HG02981 (cell line): ENCODE results near the gene PDE1C.

ENCODE experiments used
- ATAC-seq: cut with Tn5 transposase; IDR thresholded peaks from one replicate; pipeline ENCODE4 v1.9.1; 2021; ENCODE audit warnings: mild to moderate bottlenecking, moderate library complexity; ENCODE audit not compliant: unreplicated experiment

PDE1C gene

GRCh38 chr7:31906479-31907171, 163.6 kb downstream of the PDE1C start:
- ATAC-seq: no peak

- no peak for ATAC-seq
These were observed 166.2 kb downstream of the PDE1C start for GRCh38 chr7:31903962-31904361.

- no peak for ATAC-seq
These were observed 170.8 kb downstream of the PDE1C start for GRCh38 chr7:31899356-31899927.

- no peak for ATAC-seq
These were observed 173.3 kb downstream of the PDE1C start for GRCh38 chr7:31896925-31897324.

DNA sequence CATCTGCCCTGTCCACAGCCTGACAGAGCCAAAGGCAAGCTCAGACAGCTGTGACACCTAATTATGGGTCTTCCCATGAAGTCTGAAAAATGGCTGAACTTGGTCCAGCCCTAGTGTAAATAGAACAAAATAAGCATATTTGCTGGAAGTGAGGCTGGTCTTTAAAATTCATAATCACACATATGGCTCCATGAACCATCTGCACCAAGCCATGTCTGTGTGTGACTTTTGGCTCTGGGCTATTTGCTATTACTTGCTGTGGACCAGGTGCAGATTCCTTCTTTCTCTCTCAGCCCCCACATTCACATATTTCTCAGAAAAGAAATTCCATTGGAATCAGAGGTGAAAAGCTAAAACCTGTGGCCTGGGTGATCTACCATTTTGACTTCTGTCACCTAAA, 175.9 kb downstream of the PDE1C start:
- ATAC-seq: no peak

DNA sequence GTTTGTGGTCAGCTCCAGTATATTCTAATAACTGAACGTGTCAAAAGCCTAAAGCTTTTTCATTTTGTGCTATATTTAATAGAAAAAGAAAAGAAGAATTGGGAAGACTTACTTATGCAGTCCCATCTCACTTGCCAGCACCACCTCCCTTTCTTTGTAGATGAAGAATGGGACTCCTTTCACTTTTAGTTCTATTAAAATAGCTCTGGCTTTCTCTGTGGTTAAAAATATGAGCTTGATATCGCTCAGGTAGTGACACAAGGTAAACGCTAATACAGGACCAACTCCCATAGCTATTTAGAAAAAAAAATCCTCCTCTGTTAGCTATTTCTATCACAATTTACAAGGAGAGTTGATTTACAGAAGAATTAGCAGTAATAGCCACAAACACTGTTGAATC, 176.8 kb downstream of the PDE1C start:
- no peak for ATAC-seq

GRCh38 chr7:31892099-31892829, 177.9 kb downstream of the PDE1C start:
- ATAC-seq: peak; percentile 93

GRCh38 chr7:31890766-31891165, 179.4 kb downstream of the PDE1C start:
- no peak for ATAC-seq

DNA sequence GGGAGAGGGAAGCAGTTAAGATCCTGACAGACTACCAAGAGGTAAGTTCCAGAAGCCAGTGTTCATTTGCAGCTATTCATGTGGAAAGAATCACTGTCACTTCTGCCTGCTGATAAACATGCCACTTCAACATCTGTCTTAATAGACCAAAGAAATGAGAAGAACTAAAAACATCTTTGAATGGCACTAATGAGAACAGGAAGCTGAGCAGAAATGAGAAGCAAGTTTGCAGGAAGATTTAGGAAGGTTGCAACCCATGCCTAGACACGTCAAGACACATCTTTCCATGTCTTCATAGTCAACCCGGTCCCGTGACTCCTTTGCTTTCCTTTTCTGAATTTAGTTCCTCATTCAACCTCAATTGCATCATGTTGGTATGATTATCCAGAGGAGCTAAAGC, 180.0 kb downstream of the PDE1C start:
- no peak for ATAC-seq

DNA sequence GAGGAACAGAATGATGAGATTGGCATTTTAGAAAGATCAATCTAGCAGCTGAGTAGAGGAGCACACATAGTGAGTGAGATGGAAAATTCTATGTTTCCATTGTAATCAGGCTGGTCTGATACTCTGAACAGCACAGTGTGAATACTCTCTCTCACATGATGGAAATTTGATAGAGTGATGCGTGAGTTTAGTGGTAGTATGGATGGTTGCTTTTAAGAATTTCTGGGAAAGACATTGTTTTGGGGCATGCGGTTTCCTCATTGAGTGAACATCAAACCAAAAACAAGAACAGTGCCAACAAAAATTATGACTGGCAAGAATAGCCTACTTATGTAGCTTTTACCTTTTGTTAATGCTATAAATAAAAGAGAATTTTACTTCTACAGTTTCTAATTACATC, 183.2 kb downstream of the PDE1C start:
- ATAC-seq: no peak

DNA sequence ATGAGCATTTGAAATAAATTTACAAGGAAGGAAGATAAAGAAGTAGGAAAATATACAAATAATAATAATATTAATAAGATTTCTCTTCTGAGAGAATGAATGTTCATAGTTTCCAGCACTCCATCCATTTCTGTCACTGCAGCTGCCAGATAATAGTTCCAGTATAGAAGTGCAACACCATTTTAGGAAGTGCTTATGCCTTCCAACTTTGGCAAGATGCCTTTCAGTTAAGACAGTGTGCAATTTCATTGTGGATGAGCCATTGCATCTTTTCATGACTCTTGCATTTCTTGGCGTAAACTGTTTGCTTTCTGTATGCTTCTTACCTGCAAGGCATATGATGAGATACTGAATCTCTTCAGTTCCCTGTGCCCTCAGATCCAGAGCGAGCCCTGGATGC, 185.0 kb downstream of the PDE1C start:
- ATAC-seq: no peak

DNA sequence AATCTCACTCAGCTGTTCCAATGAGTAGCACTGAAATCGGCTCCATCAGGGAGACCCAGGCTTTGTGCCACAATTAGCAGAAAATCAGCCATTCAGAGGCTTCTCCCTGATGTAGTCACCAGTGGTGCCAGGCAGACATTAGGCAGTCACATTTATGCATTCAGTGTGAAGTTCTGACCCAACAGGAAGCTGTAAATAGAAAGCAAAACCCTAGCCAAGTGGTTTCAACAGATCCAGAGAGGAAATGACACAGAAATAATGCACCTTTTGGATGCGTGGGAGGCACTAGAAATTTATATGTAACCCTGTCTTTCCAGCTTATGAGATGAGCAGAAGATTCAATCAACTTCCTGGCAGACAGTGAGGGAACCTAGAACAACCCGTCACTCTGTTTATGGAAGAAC, 186.4 kb downstream of the PDE1C start:
- ATAC-seq: peak; percentile 97

DNA sequence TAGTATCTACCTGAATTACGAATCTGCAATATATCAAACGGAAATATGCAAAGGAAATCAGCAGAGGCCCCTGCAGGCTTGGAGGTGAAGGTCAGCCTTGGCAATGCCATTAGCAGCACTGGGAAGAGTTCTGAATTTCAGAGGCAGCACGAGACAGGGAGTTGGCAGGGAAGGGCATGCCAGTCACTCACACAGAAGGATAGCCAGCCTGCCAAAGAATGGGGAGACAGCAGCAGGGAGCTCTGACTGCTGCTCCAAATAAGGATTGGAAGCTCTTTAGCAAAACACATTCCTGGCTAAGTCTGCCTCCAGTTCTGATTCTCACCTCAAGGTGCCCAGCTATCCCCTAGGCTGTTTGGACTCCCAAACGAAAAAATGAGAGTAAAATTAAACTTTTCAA, 188.0 kb downstream of the PDE1C start:
- no peak for ATAC-seq

DNA sequence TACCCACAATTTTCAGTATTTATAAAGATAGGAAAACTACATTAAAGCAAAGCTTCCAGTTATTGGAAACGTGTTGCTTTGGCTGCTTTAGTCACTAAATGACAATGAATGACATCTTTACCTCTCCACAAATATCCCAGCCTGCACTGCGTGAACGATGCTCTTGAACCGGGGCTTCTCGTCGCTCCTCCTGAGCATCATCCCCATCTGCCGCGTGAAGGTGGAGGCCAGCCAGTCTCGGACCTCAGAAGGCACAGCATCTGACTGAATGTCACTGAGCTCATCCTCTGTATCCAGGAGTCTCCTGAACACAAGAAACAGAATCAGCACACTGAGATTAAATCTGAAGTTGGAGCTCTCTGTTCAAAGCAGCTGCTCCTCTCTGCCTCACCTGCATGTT, 191.3 kb downstream of the PDE1C start:
- no peak for ATAC-seq

DNA sequence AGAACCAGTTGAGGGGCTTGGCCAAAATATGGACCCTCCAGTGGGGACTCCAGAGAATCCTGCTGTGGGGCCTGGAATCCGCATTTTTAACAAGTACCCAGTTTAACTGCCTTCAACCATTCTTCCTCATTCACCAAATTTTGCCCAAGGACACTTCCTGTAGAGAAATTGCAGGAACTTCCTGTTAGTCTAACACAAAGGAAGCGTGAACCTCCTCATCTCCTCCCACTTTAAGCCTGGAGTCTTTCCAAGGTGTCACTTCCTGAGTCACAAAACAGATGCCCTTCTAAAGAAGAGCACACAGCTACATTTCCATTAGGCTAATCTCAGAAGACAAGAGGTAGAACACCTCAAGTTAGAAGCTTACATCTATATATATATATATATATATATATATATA, 194.8 kb downstream of the PDE1C start:
- no peak for ATAC-seq

DNA sequence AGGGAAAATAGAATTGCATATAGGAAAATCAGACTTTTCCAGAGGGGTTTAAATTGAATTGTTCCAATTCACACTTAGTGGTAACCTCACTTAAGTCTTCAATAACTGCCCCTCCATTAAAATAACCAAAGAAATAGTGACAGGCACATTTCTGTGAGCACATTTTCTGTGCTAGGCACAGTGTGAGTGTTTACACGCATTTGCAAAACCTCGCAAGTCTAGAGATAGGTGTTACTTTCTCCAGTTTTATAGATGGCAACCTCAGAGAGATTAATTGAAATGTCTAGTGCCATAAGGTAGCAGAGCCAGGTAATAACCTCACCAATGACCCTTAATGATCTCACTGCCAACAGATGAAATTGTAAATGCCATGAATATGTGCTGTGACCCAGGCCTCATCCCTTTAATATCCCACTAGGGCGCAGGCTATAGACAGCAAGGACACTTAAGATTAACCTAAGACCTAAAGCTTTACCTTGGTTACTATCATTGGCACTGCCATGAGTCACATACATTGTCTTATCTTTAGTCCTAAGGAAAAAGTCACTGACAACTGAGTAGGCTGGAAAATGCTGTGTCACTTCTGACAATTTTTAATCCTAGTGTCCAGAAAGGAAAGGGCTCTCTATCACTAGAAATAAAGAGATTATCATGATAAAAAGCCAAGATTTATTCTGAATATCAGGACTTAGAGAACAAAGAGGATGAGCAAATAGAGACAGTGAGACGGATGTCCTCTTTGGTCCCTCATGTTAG, 195.4 kb downstream of the PDE1C start:
- no peak for ATAC-seq

GRCh38 chr7:31873816-31874597, 196.2 kb downstream of the PDE1C start:
- peak; percentile 94 for ATAC-seq

- no peak for ATAC-seq
These were observed 197.4 kb downstream of the PDE1C start for GRCh38 chr7:31872545-31873370.

DNA sequence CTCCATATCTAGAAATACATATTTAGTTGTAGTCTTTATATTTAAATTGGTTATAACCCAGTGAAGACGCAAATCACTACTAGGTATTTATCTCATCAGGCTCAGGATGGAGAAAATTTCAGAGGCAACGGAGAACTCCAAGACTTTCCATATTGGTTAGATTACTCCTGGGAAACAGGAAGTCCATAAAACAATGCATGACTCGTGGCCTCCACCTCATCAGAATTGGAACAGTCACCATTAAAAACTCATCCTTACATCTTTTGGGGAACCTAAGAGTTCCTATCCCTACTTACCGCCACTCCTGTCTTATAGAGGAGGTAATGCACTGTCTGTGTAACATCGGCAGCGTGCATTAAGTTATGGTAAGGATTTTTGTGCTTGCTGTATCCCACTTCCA, 205.6 kb downstream of the PDE1C start:
- ATAC-seq: no peak

GRCh38 chr7:31860925-31861324, 209.3 kb downstream of the PDE1C start:
- no peak for ATAC-seq
